Activated CD8-positive, alpha-beta T cell treated with anti-CD3 and anti-CD28 coated beads for 36 hours (primary cell): ENCODE measurements around the gene SLC47A1. TPM values are rescaled to one million over a fixed set of nuclear protein-coding genes. Genes with fewer than 3 reads are reported as not detected.

Experiments used
- ATAC-seq: fragments of 200-7000 bp; cut with Tn5 transposase; one replicate; pipeline ENCODE4 v1.10.0; 2021; ENCODE audit warnings: mild to moderate bottlenecking, moderate library complexity
- CTCF ChIA-PET: fragments of 350-600 bp; sonication (Branson Sonifier 250); formaldehyde crosslinking; loops from one replicate; lab custom pipeline; 2021; ENCODE audit warnings: antibody characterized with exemption; lab: Charles Lee
- POLR2A ChIA-PET: fragments of 350-600 bp; sonication (Branson Sonifier 250); formaldehyde crosslinking; loops from one replicate; lab custom pipeline; 2021; ENCODE audit warnings: antibody characterized with exemption; lab: Charles Lee
- DNase-seq: peaks from one replicate; pipeline ENCODE4 v3.0.0-alpha.2; 2020
- H3K27ac Mint-ChIP-seq: one replicate; pipeline ENCODE4 v1.8.0; 2021; ENCODE audit warnings: mild to moderate bottlenecking, mixed read lengths
- H3K27me3 Mint-ChIP-seq: one replicate; pipeline ENCODE4 v1.8.0; 2021; ENCODE audit warnings: mixed read lengths
- H3K36me3 Mint-ChIP-seq: one replicate; pipeline ENCODE4 v1.8.0; 2021; ENCODE audit warnings: low read depth, mixed read lengths
- H3K4me1 Mint-ChIP-seq: one replicate; pipeline ENCODE4 v1.8.0; 2021; ENCODE audit warnings: low read depth, mixed read lengths
- H3K4me3 Mint-ChIP-seq: one replicate; pipeline ENCODE4 v1.8.0; 2021; ENCODE audit warnings: mild to moderate bottlenecking, moderate library complexity, mixed read lengths
- H3K9me3 Mint-ChIP-seq: one replicate; pipeline ENCODE4 v1.8.0; 2021; ENCODE audit warnings: mixed read lengths
- CTCF ChIP-seq: fragments of 200-600 bp; IDR thresholded peaks from one replicate; pipeline ENCODE4 v1.8.0; 2022; ENCODE audit warnings: antibody characterized with exemption, mild to moderate bottlenecking
- intact Hi-C: fragments of 100-400 bp; cut with micrococcal nuclease; formaldehyde crosslinking; loops from one replicate; pipeline ENCODE4 v1.10.0; 2022
- total RNA-seq, 2 experiments: library from RNA; stranded (reverse); gene quantifications; one replicate each; pipeline ENCODE4 v1.2.3, GENCODE V29; 2021

SLC47A1 gene
- total RNA-seq, 2 experiments from 2014 or later: 0.11 TPM; not detected in 1

- no peak overlapping the region for H3K27ac Mint-ChIP-seq
- CTCF ChIA-PET: no interaction called here
- DNase-seq: no peak
- peaks cover 2% of the 10 kb centered on the region for H3K27me3 Mint-ChIP-seq
- peaks cover 3% of the 10 kb centered on the region for H3K4me1 Mint-ChIP-seq
- no peaks in the 10 kb centered on the region for H3K36me3 Mint-ChIP-seq
- no peak overlapping the region for H3K4me3 Mint-ChIP-seq
- ATAC-seq: no peak
- POLR2A ChIA-PET: no interaction called here
- intact Hi-C loops: no loop called here
- H3K9me3 Mint-ChIP-seq: no peaks in the 10 kb centered on the region
- no peak for TF ChIP-seq CTCF
These were observed 76.7 kb downstream of the SLC47A1 start for GRCh38 chr17:19610311-19610710.

- no peak for ATAC-seq
- Mint-ChIP-seq H3K36me3 (no peaks in the 10 kb centered on the region), H3K9me3 (no peaks in the 10 kb centered on the region), H3K4me3 (no peak overlapping the region), H3K4me1 (peaks cover 3% of the 10 kb centered on the region), H3K27ac (no peak overlapping the region), H3K27me3 (peaks cover 2% of the 10 kb centered on the region)
- CTCF ChIA-PET: no interaction called here
- intact Hi-C loops: no loop called here
- POLR2A ChIA-PET: no interaction called here
- DNase-seq: no peak
- no peak for TF ChIP-seq CTCF
These were observed 77.2 kb downstream of the SLC47A1 start for GRCh38 chr17:19610879-19611278.

- TF ChIP-seq CTCF: no peak
- Mint-ChIP-seq H3K4me1 (peaks cover 3% of the 10 kb centered on the region), H3K27me3 (no peaks in the 10 kb centered on the region), H3K36me3 (no peaks in the 10 kb centered on the region), H3K4me3 (no peak overlapping the region), H3K27ac (no peak overlapping the region), H3K9me3 (peaks cover 18% of the 10 kb centered on the region)
- DNase-seq (no peak), ATAC-seq (no peak)
- ChIA-PET CTCF (interaction anchor here (1.4 to 2.4 kb wide), 2 partner anchors 16 to 153 kb away, joined by 4 to 11 read pairs; no protein-coding TSS in a partner anchor), POLR2A (no interaction called here)
- intact Hi-C loops: no loop called here
These were observed 80.3 kb downstream of the SLC47A1 start for GRCh38 chr17:19613979-19614378.

GRCh38 chr17:19614900-19615299 is 81.2 kb downstream of the SLC47A1 start:
- TF ChIP-seq CTCF: no peak
- peaks cover 3% of the 10 kb centered on the region for H3K4me1 Mint-ChIP-seq
- ChIA-PET POLR2A (interaction anchor here (0.7 kb wide), 1 partner anchor 8 kb away, joined by 3 read pairs; no protein-coding TSS in a partner anchor), CTCF (interaction anchor here (0.7 to 2.4 kb wide), 4 partner anchors 15 to 152 kb away, joined by 3 to 11 read pairs (median 4); no protein-coding TSS in a partner anchor)
- H3K36me3 Mint-ChIP-seq: peaks cover under 1% of the 10 kb centered on the region
- H3K9me3 Mint-ChIP-seq: peaks cover 27% of the 10 kb centered on the region
- H3K27me3 Mint-ChIP-seq: no peaks in the 10 kb centered on the region
- ATAC-seq: no peak
- no peak overlapping the region for H3K4me3 Mint-ChIP-seq
- no peak overlapping the region for H3K27ac Mint-ChIP-seq
- intact Hi-C loops: no loop called here
- no peak for DNase-seq

- peaks cover 3% of the 10 kb centered on the region for H3K4me1 Mint-ChIP-seq
- H3K4me3 Mint-ChIP-seq: no peak overlapping the region
- TF ChIP-seq CTCF: no peak
- ATAC-seq (no peak), DNase-seq (no peak)
- POLR2A ChIA-PET: no interaction called here
- CTCF ChIA-PET: interaction anchor here (1.1 kb wide), 1 partner anchor 38 kb away, joined by 3 read pairs; no protein-coding TSS in a partner anchor
- H3K27ac Mint-ChIP-seq: no peak overlapping the region
- intact Hi-C loops: no loop called here
- no peaks in the 10 kb centered on the region for H3K27me3 Mint-ChIP-seq
- peaks cover 2% of the 10 kb centered on the region for H3K36me3 Mint-ChIP-seq
- peaks cover 37% of the 10 kb centered on the region for H3K9me3 Mint-ChIP-seq
These were observed 84.4 kb downstream of the SLC47A1 start for GRCh38 chr17:19618015-19618414.
